ENCODE measurements around the gene UBQLNL.

UBQLNL gene

GRCh38 chr11:5504403-5504921, 12.0 kb downstream of the UBQLNL start:
- no peak for TF ChIP-seq CTCF (IDR thresholded peaks at IDR 0.05; ENCODE audit: insufficient read depth, low read length, missing control alignments)
- ChIA-PET POLR2A (no interaction called here), CTCF (interaction anchor here (1.3 kb wide), 1 partner anchor 49 kb away, joined by 3 read pairs; no protein-coding TSS in a partner anchor)
- no peak for DNase-seq (ENCODE audit: low read depth, low spot score)
- no peak overlapping the region for H3K4me3 ChIP-seq (ENCODE audit: low read depth, low read length)

- ChIA-PET CTCF (no interaction called here), POLR2A (no interaction called here)
- no peak for TF ChIP-seq CTCF (IDR thresholded peaks at IDR 0.05; ENCODE audit: insufficient read depth, low read length, missing control alignments)
Measured at GRCh38 chr11:5500393-5500801, 16.1 kb downstream of the UBQLNL start.

GRCh38 chr11:5499671-5500070, 16.8 kb downstream of the UBQLNL start:
- CTCF ChIA-PET = interaction anchor here (1.4 kb wide), 1 partner anchor 23 kb away, joined by 5 read pairs; no protein-coding TSS in a partner anchor
- no peak for DNase-seq (ENCODE audit: low read depth, low spot score)
- TF ChIP-seq CTCF (IDR thresholded peaks at IDR 0.05; ENCODE audit: insufficient read depth, low read length, missing control alignments) = no peak
- H3K4me3 ChIP-seq (ENCODE audit: low read depth, low read length) = no peak overlapping the region
- POLR2A ChIA-PET = no interaction called here

More at GRCh38 chr11:5500393-5500801, 16.1 kb downstream of the UBQLNL start:
- no peak overlapping the region for H3K4me3 ChIP-seq (ENCODE audit: low read depth, low read length)
- no peak for DNase-seq (ENCODE audit: low read depth, low spot score)

GRCh38 chr11:5489576-5490357, 26.7 kb downstream of the UBQLNL start:
- DNase-seq (ENCODE audit: low read depth, low spot score) = peak; percentile 7
- ChIA-PET CTCF (interaction anchor here (1.4 kb wide), 1 partner anchor 14 kb away, joined by 5 read pairs; no protein-coding TSS in a partner anchor), POLR2A (no interaction called here)
- H3K4me3 ChIP-seq (ENCODE audit: low read depth, low read length) = no peak overlapping the region
- no peak for TF ChIP-seq CTCF (IDR thresholded peaks at IDR 0.05; ENCODE audit: insufficient read depth, low read length, missing control alignments)

- ChIA-PET CTCF (interaction anchor here (1.4 kb wide), 1 partner anchor 13 kb away, joined by 5 read pairs; no protein-coding TSS in a partner anchor), POLR2A (no interaction called here)
Measured at GRCh38 chr11:5488798-5489399, 27.6 kb downstream of the UBQLNL start.

More at GRCh38 chr11:5488798-5489399, 27.6 kb downstream of the UBQLNL start:
- no peak for DNase-seq (ENCODE audit: low read depth, low spot score)
- no peak overlapping the region for H3K4me3 ChIP-seq (ENCODE audit: low read depth, low read length)
- TF ChIP-seq CTCF (IDR thresholded peaks at IDR 0.05; ENCODE audit: insufficient read depth, low read length, missing control alignments) = no peak

Measured in AG04449 (cell line).